Fibroblast of mammary gland (primary cell): ENCODE results near the gene CRYZL1.

Source experiments
- DNase-seq: peaks from one replicate; pipeline ENCODE4 v3.0.0-alpha.2; 2010; ENCODE audit warnings: low read depth
- H3K4me3 ChIP-seq: 2 replicates; pipeline ENCODE4 v1.5.1; 2011; ENCODE audit warnings: low read depth, mild to moderate bottlenecking, low read length, moderate library complexity; ENCODE audit not compliant: control insufficient read depth
- CTCF ChIP-seq: conservative IDR thresholded peaks from 2 replicates; pipeline ENCODE4 v1.5.1; 2011; ENCODE audit warnings: low read depth, low read length, inconsistent platforms; ENCODE audit not compliant: control insufficient read depth, insufficient read depth

The CRYZL1 gene

DNA sequence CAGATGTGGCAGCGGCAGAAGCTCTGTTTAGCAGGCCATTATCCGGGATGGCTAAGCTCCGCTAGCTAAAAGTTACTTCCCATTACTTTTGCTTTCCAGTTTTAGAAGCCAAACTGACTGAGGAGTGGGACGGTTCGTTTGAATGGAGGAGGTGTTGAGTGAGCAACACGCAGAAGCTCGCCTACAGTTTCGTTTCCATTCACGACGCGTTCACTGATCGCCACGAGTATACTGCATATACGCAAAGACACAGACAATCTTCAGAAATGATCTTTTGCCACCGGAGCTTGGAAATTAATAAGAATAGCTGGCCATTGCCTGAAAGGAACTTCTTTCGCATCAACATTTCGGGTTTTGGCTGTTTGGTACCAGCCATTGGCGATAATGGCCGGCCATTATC lies 84.1 kb downstream of the CRYZL1 start:
- no peak overlapping the region for H3K4me3 ChIP-seq
- TF ChIP-seq CTCF: no peak

DNA sequence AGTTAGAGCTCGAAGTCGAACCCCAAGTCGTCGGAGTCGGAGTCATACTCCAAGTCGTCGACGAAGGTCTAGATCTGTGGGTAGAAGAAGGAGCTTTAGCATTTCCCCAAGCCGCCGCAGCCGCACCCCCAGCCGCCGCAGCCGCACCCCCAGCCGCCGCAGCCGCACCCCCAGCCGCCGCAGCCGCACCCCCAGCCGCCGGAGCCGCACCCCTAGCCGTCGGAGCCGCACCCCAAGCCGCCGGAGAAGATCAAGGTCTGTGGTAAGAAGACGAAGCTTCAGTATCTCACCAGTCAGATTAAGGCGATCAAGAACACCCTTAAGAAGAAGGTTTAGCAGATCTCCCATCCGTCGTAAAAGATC lies 86.6 kb downstream of the CRYZL1 start:
- H3K4me3 ChIP-seq: no peak overlapping the region
- DNase-seq: no peak
- no peak for TF ChIP-seq CTCF

More for the DNA sequence above, 84.1 kb downstream of the CRYZL1 start:
- no peak for DNase-seq

DNA sequence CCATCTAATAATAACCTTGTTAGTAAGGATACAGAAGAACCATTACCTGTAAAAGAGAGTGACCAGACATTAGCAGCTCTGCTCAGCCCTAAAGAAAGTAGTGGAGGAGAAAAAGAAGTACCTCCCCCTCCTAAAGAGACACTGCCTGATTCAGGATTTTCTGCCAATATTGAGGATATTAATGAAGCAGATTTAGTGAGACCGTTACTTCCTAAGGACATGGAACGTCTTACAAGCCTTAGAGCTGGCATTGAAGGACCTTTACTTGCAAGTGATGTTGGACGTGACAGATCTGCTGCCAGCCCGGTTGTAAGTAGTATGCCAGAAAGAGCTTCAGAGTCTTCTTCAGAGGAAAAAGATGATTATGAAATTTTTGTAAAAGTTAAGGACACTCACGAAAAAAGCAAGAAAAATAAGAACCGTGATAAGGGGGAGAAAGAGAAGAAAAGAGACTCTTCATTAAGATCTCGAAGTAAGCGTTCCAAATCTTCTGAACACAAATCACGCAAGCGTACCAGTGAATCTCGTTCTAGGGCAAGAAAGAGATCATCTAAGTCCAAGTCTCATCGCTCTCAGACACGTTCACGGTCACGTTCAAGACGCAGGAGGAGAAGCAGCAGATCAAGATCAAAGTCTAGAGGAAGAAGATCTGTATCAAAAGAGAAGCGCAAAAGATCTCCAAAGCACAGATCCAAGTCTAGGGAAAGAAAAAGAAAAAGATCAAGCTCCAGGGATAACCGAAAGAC lies 87.1 kb downstream of the CRYZL1 start:
- no peak for DNase-seq
- no peak for TF ChIP-seq CTCF
- no peak overlapping the region for H3K4me3 ChIP-seq

GRCh38 chr21:33552999-33553598 lies 88.4 kb downstream of the CRYZL1 start:
- no peak for TF ChIP-seq CTCF
- DNase-seq: no peak
- H3K4me3 ChIP-seq: no peak overlapping the region

DNA sequence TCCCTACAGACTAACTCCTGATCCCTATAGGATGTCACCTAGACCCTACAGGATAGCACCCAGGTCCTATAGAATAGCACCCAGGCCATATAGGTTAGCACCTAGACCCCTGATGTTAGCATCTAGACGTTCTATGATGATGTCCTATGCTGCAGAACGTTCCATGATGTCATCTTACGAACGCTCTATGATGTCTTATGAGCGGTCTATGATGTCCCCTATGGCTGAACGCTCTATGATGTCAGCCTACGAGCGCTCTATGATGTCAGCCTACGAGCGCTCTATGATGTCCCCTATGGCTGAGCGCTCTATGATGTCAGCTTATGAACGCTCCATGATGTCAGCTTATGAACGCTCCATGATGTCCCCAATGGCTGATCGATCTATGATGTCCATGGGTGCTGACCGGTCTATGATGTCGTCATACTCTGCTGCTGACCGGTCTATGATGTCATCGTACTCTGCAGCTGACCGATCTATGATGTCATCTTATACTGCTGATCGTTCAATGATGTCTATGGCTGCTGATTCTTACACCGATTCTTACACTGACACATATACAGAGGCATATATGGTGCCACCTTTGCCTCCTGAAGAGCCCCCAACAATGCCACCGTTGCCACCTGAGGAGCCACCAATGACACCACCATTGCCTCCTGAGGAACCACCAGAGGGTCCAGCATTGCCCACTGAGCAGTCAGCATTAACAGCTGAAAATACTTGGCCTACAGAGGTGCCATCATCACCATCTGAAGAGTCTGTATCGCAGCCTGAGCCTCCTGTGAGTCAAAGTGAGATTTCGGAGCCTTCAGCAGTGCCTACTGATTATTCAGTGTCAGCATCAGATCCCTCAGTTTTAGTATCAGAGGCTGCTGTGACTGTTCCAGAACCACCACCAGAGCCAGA lies 89.2 kb downstream of the CRYZL1 start:
- DNase-seq: peak; percentile 28

More for the DNA sequence above, 89.2 kb downstream of the CRYZL1 start:
- H3K4me3 ChIP-seq: no peak overlapping the region
- TF ChIP-seq CTCF: no peak
